Hematopoietic multipotent progenitor cell treated with erythropoietin and hydrocortisone succinate and interleukin-3 and kit ligand, for 4 days (in vitro differentiated cells): ENCODE data around the gene EPHA3.

Experiments used
- DNase-seq: peaks from one replicate; pipeline ENCODE4 v3.0.0-alpha.2; 2015

EPHA3 gene

DNA sequence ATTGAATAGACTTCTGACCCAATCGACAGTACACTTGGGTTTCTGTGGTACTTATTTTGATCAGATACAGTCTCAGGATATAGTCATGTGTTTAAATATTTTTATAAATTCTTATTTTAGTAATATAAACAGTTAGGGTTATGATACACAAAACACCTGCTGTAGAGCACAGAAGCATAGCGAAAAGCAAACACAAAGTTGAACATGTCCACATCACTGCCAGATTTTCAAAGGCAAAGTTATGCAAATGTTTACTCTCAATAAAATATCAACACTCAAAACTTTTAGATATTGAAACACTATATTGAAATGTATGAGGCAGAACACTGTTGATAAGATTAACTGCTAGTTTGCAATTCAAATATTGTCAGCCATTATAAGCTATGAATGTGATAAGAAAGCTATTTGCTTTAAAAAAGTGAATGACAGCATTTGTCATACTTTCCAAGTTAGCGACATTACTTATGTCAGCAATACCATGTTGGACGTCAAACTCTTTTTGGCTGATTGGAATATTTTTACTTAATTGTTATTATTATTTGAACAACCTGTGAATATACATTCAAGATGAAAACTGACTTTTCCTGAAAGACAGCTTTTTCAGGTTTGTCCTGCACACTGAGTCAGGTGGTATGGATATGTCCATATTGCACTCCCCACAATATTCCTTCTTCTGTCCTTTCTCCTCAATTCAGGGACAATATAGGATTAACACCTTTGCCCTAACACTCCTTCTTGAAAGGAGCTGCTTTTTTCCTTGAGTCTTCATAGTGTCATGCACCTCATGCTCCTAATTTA is 367.1 kb downstream of the EPHA3 start:
- DNase-seq = no peak

- DNase-seq = peak; percentile 1
Measured at GRCh38 chr3:89488800-89489580, 381.6 kb downstream of the EPHA3 start.

GRCh38 chr3:89490129-89490528 is 382.7 kb downstream of the EPHA3 start:
- DNase-seq = no peak

- no peak for DNase-seq
Measured at GRCh38 chr3:89494734-89495133, 387.3 kb downstream of the EPHA3 start.

DNA sequence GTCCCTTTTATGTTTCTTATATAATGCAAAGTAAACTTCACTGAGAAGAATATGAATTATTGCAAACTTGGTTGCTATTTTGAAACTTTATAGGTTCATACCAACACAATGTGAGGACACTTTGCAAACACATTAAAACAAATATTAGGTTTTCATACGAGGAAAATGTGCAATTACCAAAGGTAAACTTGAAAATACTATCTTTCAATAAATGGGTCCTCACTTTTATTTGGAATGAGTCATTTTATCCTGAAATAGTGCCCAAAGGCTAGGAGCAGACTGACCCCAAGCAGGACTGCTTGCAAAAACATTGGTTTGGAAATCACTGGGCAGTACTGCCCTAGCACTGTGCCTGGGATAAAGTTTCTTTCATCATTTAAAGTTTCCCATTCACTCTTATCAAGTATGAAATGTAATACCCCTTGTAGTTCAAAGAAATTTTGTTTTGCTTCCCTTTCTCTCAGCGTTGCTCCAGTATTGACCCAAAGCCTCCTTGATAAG is 396.5 kb downstream of the EPHA3 start:
- no peak for DNase-seq

GRCh38 chr3:89504432-89504831 is 397.0 kb downstream of the EPHA3 start:
- no peak for DNase-seq

- DNase-seq = no peak
Measured at GRCh38 chr3:89506462-89507103, 399.2 kb downstream of the EPHA3 start.

- DNase-seq = no peak
Measured at GRCh38 chr3:89521328-89521727, 413.9 kb downstream of the EPHA3 start.

- no peak for DNase-seq
Measured at GRCh38 chr3:89522155-89522554, 414.7 kb downstream of the EPHA3 start.

GRCh38 chr3:89525609-89526008 is 418.2 kb downstream of the EPHA3 start:
- DNase-seq = no peak

DNA sequence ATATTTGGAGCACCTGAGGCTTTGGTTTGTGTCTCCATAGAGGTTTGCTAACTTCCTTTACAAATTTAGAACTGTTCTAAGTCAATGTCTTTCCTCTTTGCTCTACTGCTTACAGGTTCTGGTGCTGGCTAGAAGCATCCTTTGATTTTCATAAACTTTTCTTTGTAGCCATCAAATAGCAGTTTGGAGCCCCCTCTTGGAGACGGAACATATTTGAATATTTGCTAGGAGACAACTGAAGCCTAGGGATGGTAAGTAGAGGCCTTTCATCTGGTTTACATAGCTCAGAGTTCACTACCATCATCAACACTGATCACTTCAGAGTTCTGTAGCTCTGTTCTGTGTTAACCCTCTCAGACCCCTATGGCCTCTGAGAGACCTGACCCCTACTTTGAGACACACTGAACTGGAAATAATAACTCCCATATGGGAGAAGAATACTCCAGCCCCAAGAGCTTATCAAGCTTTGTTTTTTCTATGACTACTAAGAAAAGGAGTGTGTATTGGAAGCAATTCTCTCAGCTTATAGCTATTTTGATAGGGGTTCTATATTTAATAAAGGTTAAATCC is 420.4 kb downstream of the EPHA3 start:
- DNase-seq = no peak
